ENCODE data around the gene TMEM205. TPM values are rescaled to one million over a fixed set of nuclear protein-coding genes. Genes with fewer than 3 reads are reported as not detected.
"Not testable (repeated sequence)": the region's sequence is repeated elsewhere in the genome, so short reads cannot be mapped to it uniquely, and the experiment has no call there.

Gene TMEM205
- total RNA-seq, 1 donor from 2014 or later = 52.7 TPM

DNA sequence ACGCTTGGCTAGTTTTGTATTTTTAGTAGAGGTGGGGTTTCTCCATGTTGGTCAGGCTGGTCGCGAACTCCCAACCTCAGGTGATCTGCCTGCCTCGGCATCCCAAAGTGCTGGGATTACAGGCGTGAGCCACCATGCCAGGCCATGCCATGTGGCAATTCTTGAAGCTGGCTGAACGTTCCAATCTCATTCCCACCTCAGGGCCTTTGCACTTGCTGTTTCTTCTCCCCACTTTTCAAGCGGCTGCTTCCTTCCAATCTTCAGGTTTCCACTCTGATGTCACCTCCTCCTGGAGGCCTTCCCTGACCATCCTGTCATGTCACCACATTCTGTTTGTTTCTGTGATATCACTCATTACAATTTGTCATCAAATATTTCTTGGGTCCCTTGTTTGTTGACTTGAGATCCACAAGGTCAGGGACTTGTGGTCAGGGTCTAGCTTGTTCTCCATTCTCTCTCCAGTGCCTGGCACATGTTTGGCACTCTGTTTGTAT lies 33.8 kb upstream of the TMEM205 start:
- Histone ChIP-seq H3K4me1 (ENCODE audit: control insufficient read depth in 3 of 3, insufficient read depth in 3 of 3, low read length in 3 of 3) (peaks cover 36 to 48% (median 37%) of the 10 kb centered on the region in 3 donors), H3K27ac (ENCODE audit: low read depth, low read length) (no peak overlapping the region), H3K9ac (ENCODE audit: low read depth in 1 of 3, low read length in 3 of 3) (no peak overlapping the region), H3K4me3 (ENCODE audit: low read length in 3 of 3) (peak overlapping the region in 2 of 3 donors; percentile 82 to 89), H3K36me3 (ENCODE audit: control insufficient read depth in 3 of 3, insufficient read depth in 3 of 3, low read length in 3 of 3) (peaks cover 3 to 6% (median 4%) of the 10 kb centered on the region in 3 donors), H3K27me3 (ENCODE audit: control insufficient read depth in 3 of 3, insufficient read depth in 3 of 3, low read length in 3 of 3) (peaks cover 18 to 30% (median 23%) of the 10 kb centered on the region in 3 donors), H3K9me3 (ENCODE audit: control insufficient read depth in 3 of 3, low read length in 3 of 3) (no peaks in the 10 kb centered on the region)

DNA sequence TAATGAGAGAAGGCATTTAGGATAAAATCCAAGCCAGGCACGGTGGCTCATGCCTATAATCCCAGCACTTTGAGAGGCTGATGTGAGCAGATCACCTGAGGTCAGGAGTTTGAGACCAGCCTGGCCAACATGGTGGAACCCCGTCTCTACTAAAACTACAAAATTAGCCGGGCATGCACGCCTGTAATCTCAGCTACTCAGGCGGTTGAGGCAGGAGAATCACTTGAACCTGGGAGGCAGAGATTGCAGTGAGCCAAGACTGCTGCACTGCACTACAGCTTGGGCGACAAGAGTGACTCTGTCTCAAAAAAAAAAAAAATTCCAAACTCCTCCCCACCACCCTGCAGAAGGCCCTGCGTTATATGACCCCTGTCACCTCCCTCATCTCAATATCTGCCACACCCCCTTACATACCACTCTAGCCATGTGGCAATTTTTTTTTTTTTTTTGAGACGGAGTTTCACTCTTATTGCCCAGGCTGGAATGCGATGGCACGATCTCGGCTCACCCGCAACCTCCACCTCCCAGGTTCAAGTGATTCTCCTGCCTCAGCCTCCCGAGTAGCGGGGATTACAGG lies 33.3 kb upstream of the TMEM205 start:
- Histone ChIP-seq H3K27me3 (ENCODE audit: control insufficient read depth in 3 of 3, insufficient read depth in 3 of 3, low read length in 3 of 3) (peaks cover 18 to 30% (median 23%) of the 10 kb centered on the region in 3 donors), H3K4me1 (ENCODE audit: control insufficient read depth in 3 of 3, insufficient read depth in 3 of 3, low read length in 3 of 3) (peaks cover 36 to 48% (median 37%) of the 10 kb centered on the region in 3 donors)
- not testable (repeated sequence) for H3K4me3 ChIP-seq (ENCODE audit: low read length in 3 of 3); H3K9ac ChIP-seq (ENCODE audit: low read depth in 1 of 3, low read length in 3 of 3); H3K36me3 ChIP-seq (ENCODE audit: control insufficient read depth in 3 of 3, insufficient read depth in 3 of 3, low read length in 3 of 3); H3K27ac ChIP-seq (ENCODE audit: low read depth, low read length); H3K9me3 ChIP-seq (ENCODE audit: control insufficient read depth in 3 of 3, low read length in 3 of 3)

DNA sequence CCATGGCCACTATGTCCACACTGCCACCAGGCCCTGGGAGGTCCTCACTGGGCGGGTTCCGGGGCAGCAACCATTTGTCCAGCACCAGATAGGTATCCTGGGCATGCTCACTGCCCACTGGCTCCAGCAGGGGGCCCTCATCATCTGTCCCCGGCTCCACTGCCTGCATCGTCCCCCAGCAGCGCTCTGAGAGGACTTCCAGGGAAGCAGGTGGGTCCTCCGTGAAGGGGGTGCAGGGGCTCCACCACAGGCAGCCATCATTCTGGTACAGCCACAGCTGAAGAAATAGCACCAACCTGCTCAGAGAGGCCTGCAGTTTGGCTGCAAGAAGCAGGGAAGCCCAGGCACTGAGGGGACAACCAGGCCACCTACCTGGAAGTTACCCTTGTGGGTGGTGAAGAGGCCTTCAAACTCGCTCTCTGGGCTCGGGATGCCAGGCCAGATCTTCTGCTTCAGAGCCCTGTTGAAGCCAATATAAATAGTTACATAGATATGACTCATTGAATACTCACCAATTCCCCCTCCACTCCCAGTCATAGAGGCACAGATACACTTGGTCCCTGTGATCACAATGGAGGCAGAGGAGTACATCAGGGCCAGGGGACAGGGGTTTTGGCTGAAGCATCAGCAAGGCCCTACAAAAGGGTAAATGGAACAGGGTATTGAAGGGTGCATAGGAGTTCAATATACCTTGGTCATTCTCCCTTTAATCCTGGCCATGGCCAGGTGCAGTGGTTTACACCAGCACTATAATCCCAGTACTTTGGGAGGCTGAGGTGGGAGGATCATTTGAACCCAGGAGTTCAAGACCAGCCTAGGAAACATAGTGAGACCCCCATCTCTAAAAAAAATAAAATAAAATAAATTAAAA lies 32.5 kb upstream of the TMEM205 start:
- H3K9ac ChIP-seq (ENCODE audit: low read depth in 1 of 3, low read length in 3 of 3) = no peak overlapping the region
- H3K27ac ChIP-seq (ENCODE audit: low read depth, low read length) = no peak overlapping the region
- H3K4me3 ChIP-seq (ENCODE audit: low read length in 3 of 3) = no peak overlapping the region
- no peaks in the 10 kb centered on the region for H3K9me3 ChIP-seq (ENCODE audit: control insufficient read depth in 3 of 3, low read length in 3 of 3)
- peaks cover 41 to 56% (median 43%) of the 10 kb centered on the region in 3 donors for H3K4me1 ChIP-seq (ENCODE audit: control insufficient read depth in 3 of 3, insufficient read depth in 3 of 3, low read length in 3 of 3)
- peaks cover 3 to 6% (median 4%) of the 10 kb centered on the region in 3 donors for H3K36me3 ChIP-seq (ENCODE audit: control insufficient read depth in 3 of 3, insufficient read depth in 3 of 3, low read length in 3 of 3)
- peaks cover 18 to 22% (median 19%) of the 10 kb centered on the region in 3 donors for H3K27me3 ChIP-seq (ENCODE audit: control insufficient read depth in 3 of 3, insufficient read depth in 3 of 3, low read length in 3 of 3)

DNA sequence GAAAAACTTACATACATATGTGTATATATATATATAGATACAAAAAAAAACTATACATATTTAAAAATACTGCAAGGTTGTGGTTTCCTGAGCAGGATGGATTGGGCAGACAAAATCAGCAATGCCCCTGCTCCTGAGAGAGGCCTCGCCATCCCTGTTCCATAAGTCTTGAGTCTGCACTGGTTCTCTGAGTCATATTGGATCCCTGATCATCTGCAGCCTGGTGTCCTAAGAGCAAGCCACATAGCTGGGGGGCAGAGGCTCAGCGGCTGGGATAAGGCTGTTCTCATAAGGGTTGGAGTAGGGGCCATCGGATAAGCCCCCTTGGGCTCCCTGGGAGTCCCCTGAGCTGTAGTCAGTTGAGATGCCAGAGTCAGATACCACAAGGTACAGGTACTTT lies 31.7 kb upstream of the TMEM205 start:
- Histone ChIP-seq H3K9me3 (ENCODE audit: control insufficient read depth in 3 of 3, low read length in 3 of 3) (no peaks in the 10 kb centered on the region), H3K4me1 (ENCODE audit: control insufficient read depth in 3 of 3, insufficient read depth in 3 of 3, low read length in 3 of 3) (peaks cover 37 to 58% (median 41%) of the 10 kb centered on the region in 3 donors), H3K27me3 (ENCODE audit: control insufficient read depth in 3 of 3, insufficient read depth in 3 of 3, low read length in 3 of 3) (peaks cover 11 to 14% (median 12%) of the 10 kb centered on the region in 3 donors), H3K4me3 (ENCODE audit: low read length in 3 of 3) (no peak overlapping the region), H3K9ac (ENCODE audit: low read depth in 1 of 3, low read length in 3 of 3) (no peak overlapping the region), H3K27ac (ENCODE audit: low read depth, low read length) (no peak overlapping the region), H3K36me3 (ENCODE audit: control insufficient read depth in 3 of 3, insufficient read depth in 3 of 3, low read length in 3 of 3) (peaks cover 3 to 6% (median 4%) of the 10 kb centered on the region in 3 donors)

DNA sequence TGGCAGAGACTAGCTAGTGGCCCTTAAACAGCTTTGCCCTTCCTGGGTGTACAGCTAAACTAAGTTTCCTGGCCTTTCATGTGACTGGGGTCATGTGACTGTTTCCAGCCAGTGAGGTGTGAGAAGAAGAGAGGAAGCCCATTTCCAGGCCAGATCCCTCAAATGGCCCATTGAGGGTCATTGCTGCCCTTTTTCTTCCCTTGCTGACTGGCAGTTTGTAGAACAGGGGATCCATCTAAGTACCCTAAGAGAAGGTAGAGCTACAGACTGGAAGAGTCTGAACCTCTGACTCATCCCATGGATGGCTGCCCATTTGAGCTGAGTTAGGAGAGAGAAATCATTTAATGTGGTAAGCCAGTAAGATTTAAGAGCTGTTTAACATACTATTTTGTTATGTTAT lies 31.2 kb upstream of the TMEM205 start:
- Histone ChIP-seq H3K36me3 (ENCODE audit: control insufficient read depth in 3 of 3, insufficient read depth in 3 of 3, low read length in 3 of 3) (peaks cover 3 to 6% (median 4%) of the 10 kb centered on the region in 3 donors), H3K4me1 (ENCODE audit: control insufficient read depth in 3 of 3, insufficient read depth in 3 of 3, low read length in 3 of 3) (peaks cover 37 to 58% (median 41%) of the 10 kb centered on the region in 3 donors), H3K9ac (ENCODE audit: low read depth in 1 of 3, low read length in 3 of 3) (no peak overlapping the region), H3K9me3 (ENCODE audit: control insufficient read depth in 3 of 3, low read length in 3 of 3) (no peaks in the 10 kb centered on the region), H3K27me3 (ENCODE audit: control insufficient read depth in 3 of 3, insufficient read depth in 3 of 3, low read length in 3 of 3) (peaks cover 8 to 10% (median 8%) of the 10 kb centered on the region in 3 donors), H3K27ac (ENCODE audit: low read depth, low read length) (no peak overlapping the region), H3K4me3 (ENCODE audit: low read length in 3 of 3) (no peak overlapping the region)

DNA sequence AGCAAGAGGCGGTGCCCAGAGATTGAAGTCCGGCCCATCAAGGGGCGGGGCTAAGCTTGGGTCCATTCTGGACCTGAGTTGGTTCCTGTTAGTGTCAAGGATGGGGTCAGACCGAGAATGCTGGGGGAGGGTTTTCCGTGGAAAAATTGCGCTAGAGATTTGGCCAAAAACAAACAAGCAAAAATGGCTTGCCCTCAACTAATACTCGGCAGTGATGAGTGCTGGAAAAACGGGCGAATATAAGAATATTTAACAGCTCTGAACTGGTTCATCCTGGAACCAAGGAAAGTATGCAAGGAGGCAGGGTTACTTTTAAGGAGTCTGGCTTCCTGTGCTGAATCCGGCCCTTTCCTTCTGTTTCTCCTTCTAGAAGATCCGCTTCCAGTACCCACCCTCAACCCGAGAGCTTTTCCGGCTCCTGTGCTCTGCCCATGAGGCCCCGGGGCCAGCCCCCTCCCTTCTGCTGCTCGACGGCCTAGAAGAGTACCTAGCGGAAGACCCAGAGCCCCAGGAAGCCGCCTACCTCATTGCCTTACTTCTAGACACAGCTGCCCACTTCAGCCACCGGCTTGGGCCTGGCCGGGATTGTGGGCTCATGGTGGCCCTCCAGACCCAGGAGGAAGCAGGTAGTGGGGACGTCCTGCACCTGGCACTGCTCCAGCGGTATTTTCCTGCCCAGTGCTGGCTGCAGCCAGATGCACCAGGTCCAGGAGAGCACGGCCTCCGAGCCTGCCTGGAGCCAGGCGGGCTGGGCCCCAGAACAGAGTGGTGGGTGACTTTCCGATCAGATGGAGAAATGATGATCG lies 29.3 kb upstream of the TMEM205 start:
- H3K9ac ChIP-seq (ENCODE audit: low read depth in 1 of 3, low read length in 3 of 3) = peak overlapping the region; percentile 61 to 83 (median 80)
- H3K4me3 ChIP-seq (ENCODE audit: low read length in 3 of 3) = peak overlapping the region; percentile 44 to 73 (median 72)

DNA sequence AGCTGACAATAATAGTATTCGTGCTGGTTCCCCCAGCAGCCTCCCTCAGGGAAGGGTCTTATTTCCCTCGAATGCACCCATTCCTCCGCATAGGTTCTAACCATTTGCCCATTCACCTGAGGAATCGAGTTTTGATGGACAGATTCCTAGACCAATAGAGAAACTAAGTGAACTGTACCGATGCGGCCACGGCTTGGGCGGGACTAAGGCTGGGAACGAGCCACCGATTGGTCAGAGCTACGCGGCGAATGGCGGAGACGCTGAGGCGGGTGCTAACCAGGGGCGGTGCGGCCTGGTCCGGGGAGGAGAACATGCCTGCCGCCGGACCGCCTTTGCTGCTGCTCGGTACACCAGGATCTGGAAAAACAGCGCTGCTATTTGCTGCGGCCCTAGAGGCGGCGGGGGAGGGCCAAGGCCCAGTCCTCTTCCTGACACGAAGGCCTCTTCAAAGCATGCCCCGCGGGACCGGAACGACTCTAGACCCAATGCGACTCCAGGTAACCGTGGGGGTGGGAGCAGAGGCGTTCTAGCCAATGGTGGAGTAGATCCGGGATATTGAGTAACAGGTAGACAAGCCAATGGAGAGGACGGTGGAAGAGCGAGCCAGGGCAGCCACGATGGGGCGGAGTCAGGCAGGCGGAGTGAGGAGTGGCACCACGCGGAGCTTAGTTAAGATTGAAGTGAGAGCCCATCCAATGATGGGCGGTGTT lies 28.5 kb upstream of the TMEM205 start, which contains the start of gene SWSAP1:
Gene SWSAP1 (plus strand): TSS at position 234 of the 710 bp plus-strand sequence. CDS start 15 bp downstream, at position 249.
- peaks cover 3 to 8% (median 6%) of the 10 kb centered on the region in 3 donors for H3K36me3 ChIP-seq (ENCODE audit: control insufficient read depth in 3 of 3, insufficient read depth in 3 of 3, low read length in 3 of 3)
- no peaks in the 10 kb centered on the region for H3K9me3 ChIP-seq (ENCODE audit: control insufficient read depth in 3 of 3, low read length in 3 of 3)
- H3K4me3 ChIP-seq (ENCODE audit: low read length in 3 of 3) = peak within 1 kb of the TSS; percentile 70 to 87 (median 73)
- H3K27ac ChIP-seq (ENCODE audit: low read depth, low read length) = peak within 1 kb of the TSS; percentile 86
- peaks cover 19 to 36% (median 25%) of the 10 kb centered on the region in 3 donors for H3K4me1 ChIP-seq (ENCODE audit: control insufficient read depth in 3 of 3, insufficient read depth in 3 of 3, low read length in 3 of 3)
- H3K9ac ChIP-seq (ENCODE audit: low read depth in 1 of 3, low read length in 3 of 3) = peak within 1 kb of the TSS; percentile 77 to 95 (median 93)
- H3K27me3 ChIP-seq (ENCODE audit: control insufficient read depth in 3 of 3, insufficient read depth in 3 of 3, low read length in 3 of 3) = no peaks in the 10 kb centered on the region

More for the DNA sequence above, 29.3 kb upstream of the TMEM205 start:
- H3K27ac ChIP-seq (ENCODE audit: low read depth, low read length) = peak overlapping the region; percentile 78
- H3K9me3 ChIP-seq (ENCODE audit: control insufficient read depth in 3 of 3, low read length in 3 of 3) = no peaks in the 10 kb centered on the region
- peaks cover 3 to 6% (median 4%) of the 10 kb centered on the region in 3 donors for H3K36me3 ChIP-seq (ENCODE audit: control insufficient read depth in 3 of 3, insufficient read depth in 3 of 3, low read length in 3 of 3)
- H3K4me1 ChIP-seq (ENCODE audit: control insufficient read depth in 3 of 3, insufficient read depth in 3 of 3, low read length in 3 of 3) = peaks cover 22 to 41% (median 27%) of the 10 kb centered on the region in 3 donors
- no peaks in the 10 kb centered on the region for H3K27me3 ChIP-seq (ENCODE audit: control insufficient read depth in 3 of 3, insufficient read depth in 3 of 3, low read length in 3 of 3)

DNA sequence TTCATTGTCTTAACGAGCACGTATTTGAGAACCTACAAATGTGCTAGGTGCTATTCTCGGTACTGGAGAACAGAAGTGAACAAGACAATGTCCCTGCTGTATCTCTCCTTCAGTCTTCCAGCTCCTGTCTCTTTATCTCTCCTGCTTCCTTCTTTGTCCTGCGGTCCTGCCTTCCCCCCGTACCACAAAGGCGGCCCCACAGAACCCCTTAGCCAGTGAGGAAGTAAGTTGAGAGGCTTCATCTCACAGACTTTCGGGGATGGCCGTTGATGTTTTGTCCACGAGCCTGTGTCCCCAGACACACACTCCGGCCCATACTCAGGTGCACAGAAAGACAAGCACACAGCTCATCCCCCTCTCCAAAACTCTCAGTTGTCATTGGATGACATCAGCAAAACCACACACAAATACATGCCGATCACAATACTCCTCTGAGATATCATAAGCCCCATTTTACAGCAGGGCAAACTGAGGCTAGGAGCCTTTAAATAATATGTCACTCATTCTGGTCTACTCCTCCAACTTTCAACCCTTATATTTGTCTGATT lies 27.9 kb upstream of the TMEM205 start:
- no peaks in the 10 kb centered on the region for H3K9me3 ChIP-seq (ENCODE audit: control insufficient read depth in 3 of 3, low read length in 3 of 3)
- no peaks in the 10 kb centered on the region for H3K27me3 ChIP-seq (ENCODE audit: control insufficient read depth in 3 of 3, insufficient read depth in 3 of 3, low read length in 3 of 3)
- H3K4me1 ChIP-seq (ENCODE audit: control insufficient read depth in 3 of 3, insufficient read depth in 3 of 3, low read length in 3 of 3) = peaks cover 19 to 36% (median 25%) of the 10 kb centered on the region in 3 donors
- peaks cover 3 to 13% (median 7%) of the 10 kb centered on the region in 3 donors for H3K36me3 ChIP-seq (ENCODE audit: control insufficient read depth in 3 of 3, insufficient read depth in 3 of 3, low read length in 3 of 3)
- peak overlapping the region; percentile 86 for H3K27ac ChIP-seq (ENCODE audit: low read depth, low read length)
- peak overlapping the region; percentile 70 to 87 (median 73) for H3K4me3 ChIP-seq (ENCODE audit: low read length in 3 of 3)
- peak overlapping the region; percentile 77 to 95 (median 93) for H3K9ac ChIP-seq (ENCODE audit: low read depth in 1 of 3, low read length in 3 of 3)
